ENCODE measurements around the gene TENM3. TPM values are rescaled to one million over a fixed set of nuclear protein-coding genes. Genes with fewer than 3 reads are reported as not detected.

Gene TENM3
- total RNA-seq, 1 donor from 2014 or later, result 40.4 TPM

DNA sequence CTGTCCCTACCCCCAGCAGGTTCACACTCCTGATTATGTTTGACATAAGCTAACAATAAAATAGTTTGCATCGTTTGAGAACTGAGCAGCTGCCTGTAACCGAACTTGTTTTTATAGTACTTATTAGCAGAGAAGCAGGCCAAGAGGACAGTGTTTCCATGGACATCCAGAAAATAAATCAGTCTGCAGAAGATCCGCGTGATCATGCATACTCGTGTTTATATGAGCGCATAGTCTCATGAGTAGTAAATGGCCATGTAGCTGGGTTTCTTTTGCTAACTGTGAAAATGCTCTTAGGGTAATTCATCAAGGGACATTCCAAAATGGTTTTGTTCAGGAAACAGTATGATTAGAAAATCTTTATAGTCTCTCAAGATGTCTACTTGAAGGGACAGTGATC, 384.8 kb downstream of the TENM3 start:
- Mint-ChIP-seq H3K27me3 (no peaks in the 10 kb centered on the region), H3K27ac (peak overlapping the region; percentile 56), H3K36me3 (ENCODE audit: insufficient read depth) (peaks cover 9% of the 10 kb centered on the region), H3K4me1 (ENCODE audit: low read depth) (peaks cover 26% of the 10 kb centered on the region), H3K9me3 (ENCODE audit: low read depth) (peaks cover 4% of the 10 kb centered on the region), H3K4me3 (ENCODE audit: low read depth) (no peak overlapping the region)
- DNase-seq (ENCODE audit: low spot score, unreplicated experiment), result no peak
- TF ChIP-seq, protein P1, sequence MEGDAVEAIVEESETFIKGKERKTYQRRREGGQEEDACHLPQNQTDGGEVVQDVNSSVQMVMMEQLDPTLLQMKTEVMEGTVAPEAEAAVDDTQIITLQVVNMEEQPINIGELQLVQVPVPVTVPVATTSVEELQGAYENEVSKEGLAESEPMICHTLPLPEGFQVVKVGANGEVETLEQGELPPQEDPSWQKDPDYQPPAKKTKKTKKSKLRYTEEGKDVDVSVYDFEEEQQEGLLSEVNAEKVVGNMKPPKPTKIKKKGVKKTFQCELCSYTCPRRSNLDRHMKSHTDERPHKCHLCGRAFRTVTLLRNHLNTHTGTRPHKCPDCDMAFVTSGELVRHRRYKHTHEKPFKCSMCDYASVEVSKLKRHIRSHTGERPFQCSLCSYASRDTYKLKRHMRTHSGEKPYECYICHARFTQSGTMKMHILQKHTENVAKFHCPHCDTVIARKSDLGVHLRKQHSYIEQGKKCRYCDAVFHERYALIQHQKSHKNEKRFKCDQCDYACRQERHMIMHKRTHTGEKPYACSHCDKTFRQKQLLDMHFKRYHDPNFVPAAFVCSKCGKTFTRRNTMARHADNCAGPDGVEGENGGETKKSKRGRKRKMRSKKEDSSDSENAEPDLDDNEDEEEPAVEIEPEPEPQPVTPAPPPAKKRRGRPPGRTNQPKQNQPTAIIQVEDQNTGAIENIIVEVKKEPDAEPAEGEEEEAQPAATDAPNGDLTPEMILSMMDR (IDR thresholded peaks at IDR 0.05; ENCODE audit: unreplicated experiment), result no peak

- Mint-ChIP-seq H3K27me3 (no peaks in the 10 kb centered on the region), H3K9me3 (ENCODE audit: low read depth) (peaks cover 4% of the 10 kb centered on the region), H3K27ac (peak overlapping the region; percentile 11), H3K36me3 (ENCODE audit: insufficient read depth) (peaks cover 9% of the 10 kb centered on the region), H3K4me3 (ENCODE audit: low read depth) (no peak overlapping the region), H3K4me1 (ENCODE audit: low read depth) (peaks cover 26% of the 10 kb centered on the region)
- DNase-seq (ENCODE audit: low spot score, unreplicated experiment), result no peak
- TF ChIP-seq, protein P1 (IDR thresholded peaks at IDR 0.05; ENCODE audit: unreplicated experiment), result no peak
Measured at GRCh38 chr4:182628544-182628943, 385.3 kb downstream of the TENM3 start.

DNA sequence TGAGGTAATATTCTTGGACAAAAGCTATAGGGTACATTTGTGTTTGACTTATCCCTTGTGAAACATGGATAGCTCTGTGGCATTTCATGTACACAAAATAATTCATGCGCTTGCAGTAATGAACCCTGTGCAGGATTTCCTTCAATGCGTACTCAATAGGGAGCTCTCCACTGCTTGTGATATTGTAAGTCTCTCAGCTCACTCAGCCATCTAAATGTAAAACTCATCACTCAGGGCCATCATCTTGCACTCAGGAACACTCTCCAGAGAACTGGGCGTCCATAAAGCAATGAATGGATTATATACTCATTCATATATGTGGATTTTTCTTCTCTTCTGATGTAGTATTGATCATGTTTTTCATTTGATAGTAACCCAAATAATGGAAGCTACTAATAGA, 385.9 kb downstream of the TENM3 start:
- no peak for DNase-seq (ENCODE audit: low spot score, unreplicated experiment)
- Mint-ChIP-seq H3K4me3 (ENCODE audit: low read depth) (no peak overlapping the region), H3K27ac (no peak overlapping the region), H3K9me3 (ENCODE audit: low read depth) (peaks cover 4% of the 10 kb centered on the region), H3K36me3 (ENCODE audit: insufficient read depth) (peaks cover 7% of the 10 kb centered on the region), H3K4me1 (ENCODE audit: low read depth) (peaks cover 26% of the 10 kb centered on the region), H3K27me3 (no peaks in the 10 kb centered on the region)
- TF ChIP-seq, protein P1 (IDR thresholded peaks at IDR 0.05; ENCODE audit: unreplicated experiment), result no peak

GRCh38 chr4:182640491-182640890, 397.3 kb downstream of the TENM3 start:
- TF ChIP-seq, protein P1 (IDR thresholded peaks at IDR 0.05; ENCODE audit: unreplicated experiment), result no peak
- no peak overlapping the region for H3K4me3 Mint-ChIP-seq (ENCODE audit: low read depth)
- peaks cover 3% of the 10 kb centered on the region for H3K36me3 Mint-ChIP-seq (ENCODE audit: insufficient read depth)
- no peaks in the 10 kb centered on the region for H3K27me3 Mint-ChIP-seq
- H3K4me1 Mint-ChIP-seq (ENCODE audit: low read depth), result peaks cover 22% of the 10 kb centered on the region
- H3K9me3 Mint-ChIP-seq (ENCODE audit: low read depth), result peaks cover 5% of the 10 kb centered on the region
- DNase-seq (ENCODE audit: low spot score, unreplicated experiment), result no peak
- H3K27ac Mint-ChIP-seq, result no peak overlapping the region

DNA sequence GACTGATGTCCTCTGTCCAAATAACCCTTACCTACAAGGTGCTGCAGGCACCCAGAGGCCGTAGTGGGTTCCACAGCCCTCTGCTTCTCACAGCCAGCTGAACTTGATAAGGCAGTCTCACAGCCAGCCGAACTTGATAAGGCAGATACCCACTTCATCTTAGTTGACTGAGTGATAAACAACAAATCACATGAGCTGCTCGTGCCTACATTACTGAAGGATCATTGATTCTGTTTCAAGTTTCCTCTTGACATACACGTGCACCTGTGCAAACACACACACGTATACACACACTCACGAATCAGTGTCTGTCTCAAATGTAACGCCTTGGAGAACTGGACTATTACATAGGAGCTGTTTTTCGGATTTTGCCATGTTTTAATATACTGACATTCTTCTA, 397.7 kb downstream of the TENM3 start:
- H3K36me3 Mint-ChIP-seq (ENCODE audit: insufficient read depth), result peaks cover 4% of the 10 kb centered on the region
- peaks cover 22% of the 10 kb centered on the region for H3K4me1 Mint-ChIP-seq (ENCODE audit: low read depth)
- H3K9me3 Mint-ChIP-seq (ENCODE audit: low read depth), result peaks cover 5% of the 10 kb centered on the region
- DNase-seq (ENCODE audit: low spot score, unreplicated experiment), result no peak
- peak overlapping the region; percentile 71 for H3K27ac Mint-ChIP-seq
- TF ChIP-seq, protein P1 (IDR thresholded peaks at IDR 0.05; ENCODE audit: unreplicated experiment), result no peak
- no peak overlapping the region for H3K4me3 Mint-ChIP-seq (ENCODE audit: low read depth)
- no peaks in the 10 kb centered on the region for H3K27me3 Mint-ChIP-seq

All from progenitor cell of endocrine pancreas (in vitro differentiated cells).